GM18867 (cell line): ENCODE results near the gene LAMB4.

Source experiments
- ATAC-seq: cut with Tn5 transposase; IDR thresholded peaks from one replicate; pipeline ENCODE4 v1.9.1; 2021; ENCODE audit warnings: mild to moderate bottlenecking, moderate library complexity; ENCODE audit not compliant: unreplicated experiment

Gene LAMB4

GRCh38 chr7:108018668-108019067, 111.5 kb downstream of the LAMB4 start:
- no peak for ATAC-seq

DNA sequence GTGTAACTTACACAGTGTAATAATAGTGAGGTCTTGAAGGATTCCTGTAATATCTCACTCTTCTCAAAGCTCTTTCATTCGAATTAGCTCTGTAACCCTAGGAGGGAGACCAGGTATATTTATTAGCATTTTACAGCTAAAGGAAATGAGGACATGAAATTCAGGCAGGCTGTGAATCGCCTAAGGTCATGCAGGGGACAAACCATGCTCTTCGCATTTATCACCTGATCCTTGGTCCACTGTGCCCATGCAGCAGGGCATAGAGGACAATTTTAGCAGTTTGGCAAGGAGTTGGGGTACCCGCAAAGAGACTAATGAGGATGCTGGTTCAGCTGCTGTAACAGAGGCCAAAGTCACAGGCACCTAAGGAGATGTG, 112.4 kb downstream of the LAMB4 start:
- no peak for ATAC-seq

GRCh38 chr7:108016841-108017775, 113.1 kb downstream of the LAMB4 start:
- no peak for ATAC-seq

DNA sequence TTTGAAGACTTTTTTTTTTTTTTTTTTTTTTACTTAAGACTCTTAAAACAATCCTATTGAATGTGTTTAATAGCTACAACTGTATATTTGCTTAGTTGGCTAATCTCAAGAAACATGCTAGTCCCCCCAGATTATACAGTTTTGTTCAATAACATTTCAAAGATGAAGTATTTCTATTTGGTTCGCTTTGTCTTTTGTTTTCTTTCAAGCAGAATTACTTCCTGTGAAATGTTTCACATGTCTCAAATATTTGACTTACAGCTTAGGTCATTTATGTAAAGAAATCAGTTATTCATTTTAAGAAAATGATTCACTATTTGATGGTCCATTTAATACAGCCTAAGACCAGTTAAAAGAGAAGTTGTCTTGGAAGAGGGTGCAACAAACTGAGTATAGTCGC, 114.4 kb downstream of the LAMB4 start:
- ATAC-seq, result no peak

- ATAC-seq, result no peak
These were observed 115.1 kb downstream of the LAMB4 start for GRCh38 chr7:108014747-108015682.

DNA sequence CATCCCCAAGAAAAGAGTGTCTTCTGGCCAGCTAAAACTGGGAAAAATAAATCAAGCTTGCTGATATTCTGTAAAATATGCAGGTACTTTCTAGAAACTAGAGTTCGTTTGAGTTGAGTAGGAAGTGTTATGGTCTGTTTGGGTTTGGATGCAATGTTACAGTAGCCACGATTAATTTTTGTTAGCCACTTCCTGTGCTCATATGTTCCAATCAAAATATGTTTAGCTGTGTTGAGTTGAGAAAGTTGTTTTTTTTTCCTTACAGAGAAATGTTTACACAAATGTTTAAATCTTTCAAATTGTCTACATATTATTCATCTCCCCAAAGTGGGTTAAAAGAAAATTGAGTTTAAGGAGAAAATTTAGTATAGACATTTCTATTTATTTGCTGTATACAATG, 115.9 kb downstream of the LAMB4 start:
- no peak for ATAC-seq

DNA sequence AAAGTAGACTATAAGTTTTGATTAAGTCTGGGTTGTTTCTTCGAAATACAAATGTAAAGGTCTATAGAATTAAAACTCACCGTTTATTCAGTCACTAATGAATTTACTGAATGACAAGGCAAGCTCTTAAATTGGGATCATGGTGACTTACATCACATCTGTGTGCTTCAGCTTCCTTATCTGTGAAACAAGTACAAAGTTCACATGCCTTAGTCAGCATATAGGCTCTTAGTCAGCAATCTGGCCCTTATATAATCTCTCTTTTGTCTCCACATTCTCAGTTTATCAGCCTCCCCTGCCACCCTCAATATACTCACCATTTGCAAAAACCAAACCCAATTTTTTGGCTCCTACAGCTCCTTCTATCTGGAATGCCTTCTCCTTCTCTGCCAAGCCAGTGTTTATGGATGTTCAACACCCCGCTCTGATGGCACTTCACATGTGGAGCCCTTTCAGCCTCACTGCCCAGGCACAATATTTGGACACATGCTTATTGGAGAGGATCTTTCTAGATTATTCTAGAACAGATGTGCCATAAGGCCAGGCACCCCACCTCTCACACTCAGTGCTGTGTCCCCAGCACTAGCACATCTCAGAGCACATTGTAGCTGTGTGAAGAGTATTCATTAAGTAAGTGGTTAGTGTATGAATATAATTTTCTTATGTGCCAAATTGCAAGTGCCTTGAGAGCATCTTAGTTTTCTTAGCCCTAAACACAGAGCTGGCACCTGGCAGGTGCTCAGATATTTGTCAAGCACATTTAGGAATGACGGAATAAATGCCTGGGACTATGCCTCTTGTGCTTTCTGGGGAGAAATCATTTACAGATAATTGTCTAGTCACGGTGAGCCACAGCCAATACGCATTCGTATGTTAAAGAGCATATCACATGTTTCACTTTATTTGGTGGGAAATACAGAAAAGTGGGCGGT, 117.4 kb downstream of the LAMB4 start:
- no peak for ATAC-seq

DNA sequence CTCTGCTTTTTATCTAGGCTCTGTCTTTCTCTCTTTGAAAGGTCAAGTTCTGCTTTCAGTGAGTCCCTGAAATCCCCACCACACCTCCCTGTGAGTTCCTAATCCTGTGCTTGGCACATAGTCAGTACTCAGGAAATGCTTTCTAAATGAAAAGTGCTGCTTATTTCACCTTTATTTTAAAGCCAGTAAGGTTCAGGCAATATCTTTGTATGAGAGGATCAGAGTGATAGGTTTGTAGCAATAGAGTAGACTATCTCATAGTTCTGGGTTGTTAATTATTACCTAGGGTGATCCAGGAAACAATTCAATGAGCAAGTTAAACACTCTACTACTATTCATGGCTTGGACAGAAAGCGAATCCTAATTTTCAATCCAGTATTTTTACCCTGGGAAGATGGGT, 119.8 kb downstream of the LAMB4 start:
- no peak for ATAC-seq

DNA sequence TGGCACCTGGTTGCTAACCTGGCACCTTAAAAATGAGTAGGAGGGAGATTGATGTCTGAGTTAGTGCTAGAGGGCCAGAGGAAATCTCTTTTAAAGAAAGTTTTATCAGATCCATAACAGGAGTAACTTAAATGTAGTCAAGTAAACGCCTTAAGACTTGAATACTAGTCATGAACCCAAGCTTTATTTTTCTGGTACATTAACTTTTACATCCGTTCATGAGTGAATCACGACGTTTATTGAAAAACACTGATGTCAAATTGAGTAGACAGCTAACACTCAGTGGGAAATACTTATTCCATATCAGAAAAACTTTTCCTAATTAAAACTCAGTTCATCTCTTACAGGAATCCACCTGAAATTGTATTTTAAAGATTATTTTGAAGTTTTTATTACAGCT, 120.3 kb downstream of the LAMB4 start:
- ATAC-seq, result no peak

DNA sequence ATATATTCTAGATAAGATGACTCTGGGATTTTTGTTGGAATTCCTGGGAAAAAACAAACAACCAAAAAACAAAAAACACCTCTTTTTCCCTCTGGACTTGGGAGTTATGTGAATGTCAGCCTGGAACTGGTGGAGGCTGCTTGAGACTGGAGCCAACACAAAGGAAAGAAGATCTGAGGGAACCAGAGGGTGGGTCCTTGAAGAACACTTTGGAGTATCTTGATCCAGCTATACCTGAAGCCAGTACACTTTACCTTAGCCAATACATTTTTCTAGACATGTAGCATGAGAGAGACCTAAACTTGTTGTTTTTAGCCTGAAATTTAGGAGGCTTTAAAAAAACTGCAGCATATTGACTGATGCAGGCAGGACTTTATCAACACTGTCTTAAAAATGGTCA, 121.3 kb downstream of the LAMB4 start:
- no peak for ATAC-seq

- no peak for ATAC-seq
These were observed 121.9 kb downstream of the LAMB4 start for GRCh38 chr7:108008240-108008639.

DNA sequence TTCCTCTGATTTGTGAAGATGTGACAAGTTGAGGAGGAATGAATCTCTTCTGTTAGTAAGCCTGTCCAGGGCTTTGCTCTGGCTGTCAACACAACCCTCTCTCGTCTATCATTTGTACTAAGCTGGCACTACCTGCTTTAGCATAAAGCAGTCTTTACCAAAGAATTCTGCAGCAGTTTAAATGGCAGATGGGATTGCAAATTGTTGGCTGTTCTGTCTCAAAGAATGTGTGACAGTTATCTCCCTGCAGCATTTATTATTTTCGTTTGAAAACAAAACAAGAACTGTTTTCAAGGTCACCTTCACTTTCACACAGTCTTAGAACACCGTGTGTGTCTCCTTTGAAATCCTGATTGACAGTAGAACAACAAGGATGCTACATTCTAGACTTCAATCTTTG, 122.4 kb downstream of the LAMB4 start:
- no peak for ATAC-seq

GRCh38 chr7:108007261-108007660, 122.9 kb downstream of the LAMB4 start:
- no peak for ATAC-seq

DNA sequence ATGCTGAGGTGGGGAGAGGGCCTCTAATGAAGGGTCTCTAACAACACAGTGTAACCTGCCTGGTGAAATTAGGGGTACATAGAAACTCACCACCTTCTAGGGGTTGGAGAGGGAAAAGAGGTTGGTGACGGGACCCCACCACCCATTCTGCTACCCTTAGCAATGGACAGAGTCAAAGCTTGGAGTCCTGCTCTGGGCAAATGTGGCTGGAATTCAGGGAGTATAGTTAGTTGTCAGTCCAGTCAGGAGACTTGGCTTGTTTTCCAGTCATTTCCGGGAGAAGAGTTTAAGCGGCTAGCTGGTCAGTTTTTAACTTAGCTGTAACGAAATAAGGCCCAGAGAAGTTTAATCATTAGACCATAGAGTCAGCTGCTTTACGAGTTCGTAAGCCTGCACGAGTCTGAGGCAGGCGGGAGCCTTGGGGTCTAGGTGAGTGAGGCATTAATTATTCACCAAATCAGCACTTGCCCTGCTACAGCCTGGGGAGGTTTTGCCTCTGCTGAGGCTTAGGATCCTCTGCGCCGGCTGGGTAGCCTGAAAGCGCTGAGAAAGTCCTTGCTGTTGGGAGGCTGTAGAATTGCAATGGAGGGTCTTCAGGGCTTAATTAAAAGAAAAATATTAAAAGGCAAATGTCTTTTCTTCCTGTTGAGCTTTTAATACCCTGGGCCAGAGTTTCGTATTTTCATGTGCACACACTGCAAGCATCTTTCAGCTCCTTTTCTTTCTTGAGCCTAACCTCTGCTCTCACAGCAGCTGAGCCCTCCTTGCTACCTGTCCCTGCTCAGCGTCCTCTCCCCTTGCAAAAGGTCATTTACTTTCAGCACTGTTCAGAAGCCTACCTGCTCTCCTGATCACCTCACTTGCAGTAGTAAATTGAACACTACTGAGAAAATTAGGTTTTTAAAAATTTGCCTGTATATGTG, 125.7 kb downstream of the LAMB4 start:
- no peak for ATAC-seq

GRCh38 chr7:108003599-108003935, 126.6 kb downstream of the LAMB4 start:
- ATAC-seq, result no peak

DNA sequence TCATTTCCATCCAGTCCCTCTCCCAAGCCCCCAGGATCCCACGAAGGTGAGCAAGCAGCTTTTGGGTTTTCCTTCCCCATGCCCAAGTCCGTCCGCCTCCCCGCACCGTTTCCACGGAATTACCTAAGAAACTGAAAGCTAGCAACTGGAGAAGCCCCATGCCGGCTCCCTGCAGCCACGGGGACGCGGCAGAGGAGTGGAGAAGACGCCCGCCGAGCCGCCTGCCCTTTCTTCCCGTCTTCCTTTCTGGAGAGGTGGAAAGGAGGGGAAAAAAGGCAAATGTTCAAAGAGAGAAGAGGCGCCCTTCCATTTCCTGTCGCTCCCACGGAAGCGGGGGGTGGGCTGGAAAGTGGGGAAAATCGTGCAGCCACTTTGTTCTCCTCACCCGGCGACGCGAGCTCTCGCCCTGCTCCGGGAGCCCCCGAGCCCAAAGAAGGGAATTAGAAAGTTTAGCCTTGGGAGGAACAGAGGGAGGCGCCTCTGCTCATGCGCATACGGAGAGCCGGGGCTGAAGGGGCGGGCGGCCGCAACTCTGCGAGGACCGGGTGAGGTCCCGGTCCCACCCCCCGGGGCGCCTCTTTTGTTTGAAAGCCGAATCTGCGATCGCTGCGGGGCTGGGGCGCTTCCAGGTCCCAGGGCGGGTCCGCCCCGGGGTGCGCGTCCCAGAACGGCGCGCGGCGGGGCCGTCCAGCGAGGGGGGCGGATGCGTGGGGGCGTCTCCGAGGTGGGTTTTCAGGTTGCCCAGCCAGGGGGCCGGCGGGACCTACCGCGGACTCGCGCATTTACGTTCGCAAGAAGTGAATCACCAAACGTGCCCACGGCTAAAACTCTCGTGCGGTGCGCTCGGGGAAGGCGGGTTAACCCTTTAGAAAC, 127.2 kb downstream of the LAMB4 start, which contains the start of gene LAMB1:
Gene LAMB1 (minus strand): TSS at position 436 of the 873 bp plus-strand sequence. CDS start 276 bp downstream, at position 160.
- ATAC-seq, result no peak

DNA sequence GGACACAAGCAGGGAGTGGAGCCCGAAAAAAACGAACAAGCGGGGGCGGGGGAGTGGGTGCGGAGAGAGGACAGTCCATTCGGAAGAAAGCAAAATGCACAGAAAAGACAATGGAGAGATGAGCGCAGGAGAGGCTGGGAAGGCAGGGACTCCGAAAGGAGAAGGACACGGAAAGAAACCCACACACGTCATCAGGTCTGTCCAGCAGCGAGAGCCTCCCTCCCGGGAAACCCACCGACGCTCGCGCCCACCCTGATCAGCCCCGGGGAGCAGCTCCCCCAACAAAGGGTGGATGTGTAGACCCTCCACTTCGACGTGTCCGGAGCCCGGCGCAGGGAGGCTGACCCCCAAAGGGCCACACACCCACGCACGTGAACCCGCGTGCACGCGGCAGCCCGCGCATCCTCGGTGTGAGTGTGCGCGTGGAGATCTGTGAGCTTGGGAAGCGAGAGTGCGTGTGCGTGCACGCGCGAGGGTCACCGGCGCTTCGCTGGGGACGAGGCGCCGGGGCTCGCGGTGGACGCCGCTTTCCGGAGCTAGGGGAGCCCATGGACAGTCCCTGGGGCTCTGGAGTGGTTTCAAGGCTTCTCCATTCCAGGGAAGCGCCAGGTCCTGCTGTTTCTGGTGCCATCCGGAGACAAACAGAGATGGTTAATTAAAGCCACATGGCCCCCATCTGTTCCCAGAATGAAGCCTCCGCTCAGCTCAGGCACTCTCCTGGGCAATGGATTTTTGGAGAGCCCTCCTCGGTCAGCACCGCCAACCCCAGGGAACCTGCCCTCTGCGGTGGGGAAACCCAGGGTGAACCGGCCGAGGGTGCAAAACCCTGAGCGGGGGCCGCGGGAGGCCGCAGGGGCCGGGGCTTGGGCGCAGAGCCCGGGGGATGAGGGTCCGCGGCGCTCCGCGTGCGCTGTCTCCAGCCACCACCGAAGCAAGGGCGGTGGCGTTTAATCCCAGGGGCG, 128.1 kb downstream of the LAMB4 start:
- ATAC-seq, result no peak
